ENCODE results near the gene MPC1. TPM values are rescaled to one million over a fixed set of nuclear protein-coding genes. Genes with fewer than 3 reads are reported as not detected.

MPC1 gene
- total RNA-seq, 1 donor from 2014 or later: 21.2 TPM

- TF ChIP-seq, protein P1, sequence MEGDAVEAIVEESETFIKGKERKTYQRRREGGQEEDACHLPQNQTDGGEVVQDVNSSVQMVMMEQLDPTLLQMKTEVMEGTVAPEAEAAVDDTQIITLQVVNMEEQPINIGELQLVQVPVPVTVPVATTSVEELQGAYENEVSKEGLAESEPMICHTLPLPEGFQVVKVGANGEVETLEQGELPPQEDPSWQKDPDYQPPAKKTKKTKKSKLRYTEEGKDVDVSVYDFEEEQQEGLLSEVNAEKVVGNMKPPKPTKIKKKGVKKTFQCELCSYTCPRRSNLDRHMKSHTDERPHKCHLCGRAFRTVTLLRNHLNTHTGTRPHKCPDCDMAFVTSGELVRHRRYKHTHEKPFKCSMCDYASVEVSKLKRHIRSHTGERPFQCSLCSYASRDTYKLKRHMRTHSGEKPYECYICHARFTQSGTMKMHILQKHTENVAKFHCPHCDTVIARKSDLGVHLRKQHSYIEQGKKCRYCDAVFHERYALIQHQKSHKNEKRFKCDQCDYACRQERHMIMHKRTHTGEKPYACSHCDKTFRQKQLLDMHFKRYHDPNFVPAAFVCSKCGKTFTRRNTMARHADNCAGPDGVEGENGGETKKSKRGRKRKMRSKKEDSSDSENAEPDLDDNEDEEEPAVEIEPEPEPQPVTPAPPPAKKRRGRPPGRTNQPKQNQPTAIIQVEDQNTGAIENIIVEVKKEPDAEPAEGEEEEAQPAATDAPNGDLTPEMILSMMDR (conservative IDR thresholded peaks at IDR 0.05; ENCODE audit: low read depth, low read length): no peak
- no peak for DNase-seq (ENCODE audit: low read depth)
- no peak overlapping the region for H3K4me3 ChIP-seq (ENCODE audit: low read depth, low read length)
These were observed 26.4 kb upstream of the MPC1 start for GRCh38 chr6:166408936-166409755.

GRCh38 chr6:166406197-166406596 lies 23.5 kb upstream of the MPC1 start:
- TF ChIP-seq, protein P1 (conservative IDR thresholded peaks at IDR 0.05; ENCODE audit: low read depth, low read length): no peak
- no peak overlapping the region for H3K4me3 ChIP-seq (ENCODE audit: low read depth, low read length)
- no peak for DNase-seq (ENCODE audit: low read depth)

GRCh38 chr6:166405386-166405785 lies 22.6 kb upstream of the MPC1 start:
- TF ChIP-seq, protein P1 (conservative IDR thresholded peaks at IDR 0.05; ENCODE audit: low read depth, low read length): no peak
- no peak overlapping the region for H3K4me3 ChIP-seq (ENCODE audit: low read depth, low read length)
- no peak for DNase-seq (ENCODE audit: low read depth)

GRCh38 chr6:166402582-166403277 lies 20.0 kb upstream of the MPC1 start:
- no peak for DNase-seq (ENCODE audit: low read depth)
- TF ChIP-seq, protein P1 (conservative IDR thresholded peaks at IDR 0.05; ENCODE audit: low read depth, low read length): no peak
- no peak overlapping the region for H3K4me3 ChIP-seq (ENCODE audit: low read depth, low read length)

- TF ChIP-seq, protein P1 (conservative IDR thresholded peaks at IDR 0.05; ENCODE audit: low read depth, low read length): peak; percentile 72
- peak; percentile 30 for DNase-seq (ENCODE audit: low read depth)
- H3K4me3 ChIP-seq (ENCODE audit: low read depth, low read length): peak overlapping the region; percentile 10
These were observed 18.0 kb upstream of the MPC1 start for GRCh38 chr6:166400649-166401250.

GRCh38 chr6:166400181-166400580 lies 17.4 kb upstream of the MPC1 start:
- TF ChIP-seq, protein P1 (conservative IDR thresholded peaks at IDR 0.05; ENCODE audit: low read depth, low read length): no peak
- H3K4me3 ChIP-seq (ENCODE audit: low read depth, low read length): no peak overlapping the region
- no peak for DNase-seq (ENCODE audit: low read depth)

All from epithelial cell of proximal tubule (primary cell).